ENCODE data around the gene ADGRA1.
"Not testable (repeated sequence)": the region's sequence is repeated elsewhere in the genome, so short reads cannot be mapped to it uniquely, and the experiment has no call there.

ADGRA1 gene

GRCh38 chr10:133143200-133143533 lies 55.4 kb downstream of the ADGRA1 start:
- no peak overlapping the region for H3K27ac ChIP-seq (ENCODE audit: low read depth in 2 of 2, low read length in 2 of 2)
- no peak overlapping the region for H3K4me3 ChIP-seq (ENCODE audit: low read length in 2 of 2)
- H3K36me3 ChIP-seq (ENCODE audit: control insufficient read depth in 2 of 2, insufficient read depth in 2 of 2, low read length in 2 of 2): no peaks in the 10 kb centered on the region
- peaks cover 3 to 4% of the 10 kb centered on the region in 2 donors for H3K27me3 ChIP-seq (ENCODE audit: control insufficient read depth in 2 of 2, insufficient read depth in 2 of 2, low read length in 2 of 2)
- H3K9me3 ChIP-seq (ENCODE audit: control insufficient read depth in 2 of 2, low read length in 2 of 2): no peaks in the 10 kb centered on the region
- no peak overlapping the region for H3K9ac ChIP-seq (ENCODE audit: low read depth in 1 of 2, low read length in 2 of 2)
- no peaks in the 10 kb centered on the region for H3K4me1 ChIP-seq (ENCODE audit: control insufficient read depth in 2 of 2, insufficient read depth in 2 of 2, low read length in 2 of 2)

- Histone ChIP-seq H3K36me3 (ENCODE audit: control insufficient read depth in 2 of 2, insufficient read depth in 2 of 2, low read length in 2 of 2) (no peaks in the 10 kb centered on the region), H3K27me3 (ENCODE audit: control insufficient read depth in 2 of 2, insufficient read depth in 2 of 2, low read length in 2 of 2) (peaks cover 3 to 4% of the 10 kb centered on the region in 2 donors), H3K9ac (ENCODE audit: low read depth in 1 of 2, low read length in 2 of 2) (no peak overlapping the region), H3K9me3 (ENCODE audit: control insufficient read depth in 2 of 2, low read length in 2 of 2) (no peaks in the 10 kb centered on the region), H3K4me3 (ENCODE audit: low read length in 2 of 2) (no peak overlapping the region), H3K4me1 (ENCODE audit: control insufficient read depth in 2 of 2, insufficient read depth in 2 of 2, low read length in 2 of 2) (no peaks in the 10 kb centered on the region), H3K27ac (ENCODE audit: low read depth in 2 of 2, low read length in 2 of 2) (no peak overlapping the region)
Measured at GRCh38 chr10:133143546-133143945, 55.8 kb downstream of the ADGRA1 start.

- H3K27ac ChIP-seq (ENCODE audit: low read depth in 2 of 2, low read length in 2 of 2): no peak overlapping the region
- peaks cover 3 to 4% of the 10 kb centered on the region in 2 donors for H3K27me3 ChIP-seq (ENCODE audit: control insufficient read depth in 2 of 2, insufficient read depth in 2 of 2, low read length in 2 of 2)
- no peaks in the 10 kb centered on the region for H3K4me1 ChIP-seq (ENCODE audit: control insufficient read depth in 2 of 2, insufficient read depth in 2 of 2, low read length in 2 of 2)
- no peak overlapping the region for H3K4me3 ChIP-seq (ENCODE audit: low read length in 2 of 2)
- H3K9ac ChIP-seq (ENCODE audit: low read depth in 1 of 2, low read length in 2 of 2): no peak overlapping the region
- H3K36me3 ChIP-seq (ENCODE audit: control insufficient read depth in 2 of 2, insufficient read depth in 2 of 2, low read length in 2 of 2): no peaks in the 10 kb centered on the region
- H3K9me3 ChIP-seq (ENCODE audit: control insufficient read depth in 2 of 2, low read length in 2 of 2): no peaks in the 10 kb centered on the region
Measured at GRCh38 chr10:133144771-133145170, 57.0 kb downstream of the ADGRA1 start.

GRCh38 chr10:133150226-133150625 lies 62.5 kb downstream of the ADGRA1 start:
- Histone ChIP-seq H3K27ac (ENCODE audit: low read depth in 2 of 2, low read length in 2 of 2) (no peak overlapping the region), H3K4me3 (ENCODE audit: low read length in 2 of 2) (no peak overlapping the region), H3K36me3 (ENCODE audit: control insufficient read depth in 2 of 2, insufficient read depth in 2 of 2, low read length in 2 of 2) (no peaks in the 10 kb centered on the region), H3K27me3 (ENCODE audit: control insufficient read depth in 2 of 2, insufficient read depth in 2 of 2, low read length in 2 of 2) (peaks cover 0 to 1% of the 10 kb centered on the region in 2 donors), H3K9me3 (ENCODE audit: control insufficient read depth in 2 of 2, low read length in 2 of 2) (no peaks in the 10 kb centered on the region), H3K4me1 (ENCODE audit: control insufficient read depth in 2 of 2, insufficient read depth in 2 of 2, low read length in 2 of 2) (no peaks in the 10 kb centered on the region), H3K9ac (ENCODE audit: low read depth in 1 of 2, low read length in 2 of 2) (no peak overlapping the region)

- Histone ChIP-seq H3K9me3 (ENCODE audit: control insufficient read depth in 2 of 2, low read length in 2 of 2) (no peaks in the 10 kb centered on the region), H3K36me3 (ENCODE audit: control insufficient read depth in 2 of 2, insufficient read depth in 2 of 2, low read length in 2 of 2) (no peaks in the 10 kb centered on the region), H3K4me3 (ENCODE audit: low read length in 2 of 2) (no peak overlapping the region), H3K4me1 (ENCODE audit: control insufficient read depth in 2 of 2, insufficient read depth in 2 of 2, low read length in 2 of 2) (no peaks in the 10 kb centered on the region), H3K27ac (ENCODE audit: low read depth in 2 of 2, low read length in 2 of 2) (no peak overlapping the region), H3K27me3 (ENCODE audit: control insufficient read depth in 2 of 2, insufficient read depth in 2 of 2, low read length in 2 of 2) (no peaks in the 10 kb centered on the region), H3K9ac (ENCODE audit: low read depth in 1 of 2, low read length in 2 of 2) (no peak overlapping the region)
Measured at GRCh38 chr10:133150656-133151055, 62.9 kb downstream of the ADGRA1 start.

GRCh38 chr10:133151071-133151470 lies 63.3 kb downstream of the ADGRA1 start:
- not testable (repeated sequence) for H3K9me3 ChIP-seq (ENCODE audit: control insufficient read depth in 2 of 2, low read length in 2 of 2); H3K27me3 ChIP-seq (ENCODE audit: control insufficient read depth in 2 of 2, insufficient read depth in 2 of 2, low read length in 2 of 2); H3K27ac ChIP-seq (ENCODE audit: low read depth in 2 of 2, low read length in 2 of 2); H3K36me3 ChIP-seq (ENCODE audit: control insufficient read depth in 2 of 2, insufficient read depth in 2 of 2, low read length in 2 of 2); H3K4me1 ChIP-seq (ENCODE audit: control insufficient read depth in 2 of 2, insufficient read depth in 2 of 2, low read length in 2 of 2); H3K9ac ChIP-seq (ENCODE audit: low read depth in 1 of 2, low read length in 2 of 2); H3K4me3 ChIP-seq (ENCODE audit: low read length in 2 of 2)

- Histone ChIP-seq H3K9me3 (ENCODE audit: control insufficient read depth in 2 of 2, low read length in 2 of 2) (no peaks in the 10 kb centered on the region), H3K9ac (ENCODE audit: low read depth in 1 of 2, low read length in 2 of 2) (no peak overlapping the region), H3K4me1 (ENCODE audit: control insufficient read depth in 2 of 2, insufficient read depth in 2 of 2, low read length in 2 of 2) (no peaks in the 10 kb centered on the region), H3K4me3 (ENCODE audit: low read length in 2 of 2) (no peak overlapping the region), H3K27me3 (ENCODE audit: control insufficient read depth in 2 of 2, insufficient read depth in 2 of 2, low read length in 2 of 2) (no peaks in the 10 kb centered on the region), H3K36me3 (ENCODE audit: control insufficient read depth in 2 of 2, insufficient read depth in 2 of 2, low read length in 2 of 2) (no peaks in the 10 kb centered on the region), H3K27ac (ENCODE audit: low read depth in 2 of 2, low read length in 2 of 2) (no peak overlapping the region)
Measured at GRCh38 chr10:133151543-133151972, 63.8 kb downstream of the ADGRA1 start.

- Histone ChIP-seq H3K4me3 (ENCODE audit: low read length in 2 of 2) (no peak overlapping the region), H3K9me3 (ENCODE audit: control insufficient read depth in 2 of 2, low read length in 2 of 2) (no peaks in the 10 kb centered on the region), H3K9ac (ENCODE audit: low read depth in 1 of 2, low read length in 2 of 2) (no peak overlapping the region), H3K27ac (ENCODE audit: low read depth in 2 of 2, low read length in 2 of 2) (no peak overlapping the region), H3K27me3 (ENCODE audit: control insufficient read depth in 2 of 2, insufficient read depth in 2 of 2, low read length in 2 of 2) (no peaks in the 10 kb centered on the region), H3K4me1 (ENCODE audit: control insufficient read depth in 2 of 2, insufficient read depth in 2 of 2, low read length in 2 of 2) (no peaks in the 10 kb centered on the region), H3K36me3 (ENCODE audit: control insufficient read depth in 2 of 2, insufficient read depth in 2 of 2, low read length in 2 of 2) (no peaks in the 10 kb centered on the region)
Measured at GRCh38 chr10:133154411-133154810, 66.7 kb downstream of the ADGRA1 start.

- Histone ChIP-seq H3K36me3 (ENCODE audit: control insufficient read depth in 2 of 2, insufficient read depth in 2 of 2, low read length in 2 of 2) (no peaks in the 10 kb centered on the region), H3K9me3 (ENCODE audit: control insufficient read depth in 2 of 2, low read length in 2 of 2) (no peaks in the 10 kb centered on the region), H3K27ac (ENCODE audit: low read depth in 2 of 2, low read length in 2 of 2) (no peak overlapping the region), H3K4me3 (ENCODE audit: low read length in 2 of 2) (no peak overlapping the region), H3K4me1 (ENCODE audit: control insufficient read depth in 2 of 2, insufficient read depth in 2 of 2, low read length in 2 of 2) (no peaks in the 10 kb centered on the region), H3K27me3 (ENCODE audit: control insufficient read depth in 2 of 2, insufficient read depth in 2 of 2, low read length in 2 of 2) (no peaks in the 10 kb centered on the region), H3K9ac (ENCODE audit: low read depth in 1 of 2, low read length in 2 of 2) (no peak overlapping the region)
Measured at GRCh38 chr10:133154996-133155778, 67.5 kb downstream of the ADGRA1 start.

GRCh38 chr10:133156674-133157579 lies 69.2 kb downstream of the ADGRA1 start:
- Histone ChIP-seq H3K27me3 (ENCODE audit: control insufficient read depth in 2 of 2, insufficient read depth in 2 of 2, low read length in 2 of 2) (peaks cover 6 to 13% of the 10 kb centered on the region in 2 donors), H3K9me3 (ENCODE audit: control insufficient read depth in 2 of 2, low read length in 2 of 2) (no peaks in the 10 kb centered on the region), H3K4me1 (ENCODE audit: control insufficient read depth in 2 of 2, insufficient read depth in 2 of 2, low read length in 2 of 2) (no peaks in the 10 kb centered on the region), H3K9ac (ENCODE audit: low read depth in 1 of 2, low read length in 2 of 2) (no peak overlapping the region), H3K36me3 (ENCODE audit: control insufficient read depth in 2 of 2, insufficient read depth in 2 of 2, low read length in 2 of 2) (no peaks in the 10 kb centered on the region), H3K27ac (ENCODE audit: low read depth in 2 of 2, low read length in 2 of 2) (no peak overlapping the region), H3K4me3 (ENCODE audit: low read length in 2 of 2) (no peak overlapping the region)
